Smooth muscle cell (in vitro differentiated cells): ENCODE data around the gene ARPC2. TPM values are rescaled to one million over a fixed set of nuclear protein-coding genes. Genes with fewer than 3 reads are reported as not detected.

Experiments used
- DNase-seq: peaks from one replicate; lab custom pipeline; 2025; ENCODE audit not compliant: unreplicated experiment; lab: John Stamatoyannopoulos, UW
- H2AFZ ChIP-seq: fragments of 200-600 bp; sonication (generic); 2 replicates; pipeline ENCODE4 v1.6.0; 2016; ENCODE audit warnings: antibody characterized with exemption, low read depth, mild to moderate bottlenecking
- H3F3A ChIP-seq: fragments of 200-600 bp; sonication (generic); 2 replicates; pipeline ENCODE4 v1.6.0; 2017; ENCODE audit warnings: antibody characterized with exemption, low read depth
- H3K27ac ChIP-seq: fragments of 200-600 bp; sonication (generic); 2 replicates; pipeline ENCODE4 v1.5.1; 2016; ENCODE audit warnings: low read depth, mild to moderate bottlenecking
- H3K27me3 ChIP-seq: fragments of 200-600 bp; sonication (generic); 2 replicates; pipeline ENCODE4 v1.6.1; 2016; ENCODE audit warnings: low read depth, mild to moderate bottlenecking
- H3K36me3 ChIP-seq: fragments of 200-600 bp; sonication (generic); 2 replicates; pipeline ENCODE4 v1.5.1; 2016; ENCODE audit warnings: low read depth
- H3K4me1 ChIP-seq: fragments of 200-600 bp; sonication (generic); 2 replicates; pipeline ENCODE4 v1.5.1; 2016; ENCODE audit warnings: low read depth
- H3K4me2 ChIP-seq: fragments of 200-600 bp; sonication (generic); 2 replicates; pipeline ENCODE4 v1.6.0; 2016; ENCODE audit warnings: mild to moderate bottlenecking
- H3K4me3 ChIP-seq: fragments of 200-600 bp; sonication (generic); 2 replicates; pipeline ENCODE4 v1.5.1; 2016; ENCODE audit warnings: mild to moderate bottlenecking
- H3K79me2 ChIP-seq: fragments of 200-600 bp; sonication (generic); 2 replicates; pipeline ENCODE4 v1.6.0; 2016; ENCODE audit warnings: low read depth, mild to moderate bottlenecking
- H3K9ac ChIP-seq: fragments of 200-600 bp; sonication (generic); 2 replicates; pipeline ENCODE4 v1.6.0; 2016; ENCODE audit warnings: low read depth
- H3K9me3 ChIP-seq: fragments of 200-600 bp; sonication (generic); replicated peaks from 2 replicates; pipeline ENCODE4 v1.5.1; 2016; ENCODE audit warnings: low read depth
- H4K20me1 ChIP-seq: fragments of 200-600 bp; sonication (generic); 2 replicates; pipeline ENCODE4 v1.6.0; 2016; ENCODE audit warnings: low read depth
- CTCF ChIP-seq: fragments of 200-600 bp; sonication (generic); IDR thresholded peaks from 2 replicates; pipeline ENCODE4 v1.5.1; 2017; ENCODE audit warnings: borderline replicate concordance, mild to moderate bottlenecking, antibody characterized with exemption; ENCODE audit not compliant: insufficient read depth, poor library complexity, severe bottlenecking
- WGBS: methylation state at CpG from one replicate; pipeline ENCODE4 v1.1.7; 2016; ENCODE audit warnings: low lambda C conversion rate; 5-methylcytosine and 5-hydroxymethylcytosine counted together
- polyA plus RNA-seq: library from polyadenylated mRNA; unstranded; fragments of >200 nt; fragmentation: Nextera tagmentation; extraction: Ambion mirVana; gene quantifications from 2 replicates; pipeline ENCODE4 v1.2.1, GENCODE V29; 2016
- total RNA-seq: library from RNA; depleted of rRNA; stranded (reverse); fragments of >200 nt; gene quantifications from 2 replicates; pipeline ENCODE4 v1.2.3, GENCODE V29; 2014

The ARPC2 gene
- total and polyA plus RNA-seq, 2 experiments from 2014 or later = 653 to 858 TPM

- Histone ChIP-seq H3K9me3 (no peaks in the 10 kb centered on the region), H3K4me1 (no peaks in the 10 kb centered on the region), H3K36me3 (no peaks in the 10 kb centered on the region), H4K20me1 (no peaks in the 10 kb centered on the region), H3K9ac (no peak overlapping the region), H2AFZ (no peak overlapping the region), H3K4me2 (no peak overlapping the region), H3K27ac (no peak overlapping the region), H3K4me3 (no peak overlapping the region), H3K27me3 (no peaks in the 10 kb centered on the region), H3F3A (no peaks in the 10 kb centered on the region), H3K79me2 (no peaks in the 10 kb centered on the region)
- WGBS = 59% methylated on average over 9 of the region's 9 CpGs
- TF ChIP-seq CTCF = no peak
- no peak for DNase-seq
Measured at GRCh38 chr2:218180467-218181114, 36.4 kb upstream of the ARPC2 start.

GRCh38 chr2:218184331-218184730 lies 32.7 kb upstream of the ARPC2 start:
- no peaks in the 10 kb centered on the region for H3K4me1 ChIP-seq
- no peak for TF ChIP-seq CTCF
- H3K9me3 ChIP-seq = no peaks in the 10 kb centered on the region
- H2AFZ ChIP-seq = no peak overlapping the region
- no peaks in the 10 kb centered on the region for H3K36me3 ChIP-seq
- no peak overlapping the region for H3K4me3 ChIP-seq
- no peak overlapping the region for H3K27ac ChIP-seq
- no peak overlapping the region for H3K4me2 ChIP-seq
- DNase-seq = no peak
- no peak overlapping the region for H3K9ac ChIP-seq
- H3K79me2 ChIP-seq = no peaks in the 10 kb centered on the region
- WGBS = 90% methylated on average over 1 of the region's 1 CpG
- no peaks in the 10 kb centered on the region for H3K27me3 ChIP-seq
- no peaks in the 10 kb centered on the region for H3F3A ChIP-seq
- no peaks in the 10 kb centered on the region for H4K20me1 ChIP-seq

GRCh38 chr2:218186355-218186766 lies 30.6 kb upstream of the ARPC2 start:
- no peaks in the 10 kb centered on the region for H4K20me1 ChIP-seq
- no peak for DNase-seq
- no peaks in the 10 kb centered on the region for H3K79me2 ChIP-seq
- WGBS = 43% methylated on average over 8 of the region's 8 CpGs
- H2AFZ ChIP-seq = peak overlapping the region; percentile 79
- no peak overlapping the region for H3K4me3 ChIP-seq
- H3K9me3 ChIP-seq = no peaks in the 10 kb centered on the region
- H3K36me3 ChIP-seq = no peaks in the 10 kb centered on the region
- peak; percentile 71 for TF ChIP-seq CTCF
- H3F3A ChIP-seq = no peaks in the 10 kb centered on the region
- no peaks in the 10 kb centered on the region for H3K27me3 ChIP-seq
- H3K9ac ChIP-seq = no peak overlapping the region
- no peak overlapping the region for H3K4me2 ChIP-seq
- no peak overlapping the region for H3K27ac ChIP-seq
- no peaks in the 10 kb centered on the region for H3K4me1 ChIP-seq

DNA sequence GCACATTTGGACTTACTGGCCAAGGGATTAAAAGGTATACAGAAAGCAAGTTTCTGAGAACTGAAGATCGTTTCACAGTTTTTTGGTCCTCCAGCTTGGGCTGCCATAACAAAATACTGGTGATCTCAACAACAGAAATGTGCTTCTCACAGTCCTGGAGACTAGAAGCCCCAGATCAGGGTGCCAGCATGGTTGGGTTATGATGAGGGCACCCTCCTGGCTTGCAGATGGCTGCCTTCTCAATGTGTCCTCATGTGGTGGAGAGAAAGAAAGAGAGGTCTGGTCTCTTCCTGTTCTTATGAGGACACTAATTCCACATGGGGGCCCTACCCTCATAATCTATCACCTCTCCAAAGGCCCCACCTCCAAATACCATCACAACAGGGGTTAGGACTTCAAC lies 30.1 kb upstream of the ARPC2 start:
- Histone ChIP-seq H4K20me1 (no peaks in the 10 kb centered on the region), H3K27ac (no peak overlapping the region), H2AFZ (peak overlapping the region; percentile 79), H3K27me3 (no peaks in the 10 kb centered on the region), H3K36me3 (no peaks in the 10 kb centered on the region), H3K79me2 (no peaks in the 10 kb centered on the region), H3K4me3 (no peak overlapping the region), H3K9me3 (no peaks in the 10 kb centered on the region), H3F3A (no peaks in the 10 kb centered on the region), H3K4me2 (no peak overlapping the region), H3K4me1 (no peaks in the 10 kb centered on the region), H3K9ac (no peak overlapping the region)
- TF ChIP-seq CTCF = no peak
- DNase-seq = no peak
- 75% methylated on average over 1 of the region's 1 CpG for WGBS
